Measurements from ENCODE around the gene CEP112. TPM values are rescaled to one million over a fixed set of nuclear protein-coding genes. Genes with fewer than 3 reads are reported as not detected.

Gene CEP112
- total RNA-seq, 1 donor from 2014 or later: 13.9 TPM

DNA sequence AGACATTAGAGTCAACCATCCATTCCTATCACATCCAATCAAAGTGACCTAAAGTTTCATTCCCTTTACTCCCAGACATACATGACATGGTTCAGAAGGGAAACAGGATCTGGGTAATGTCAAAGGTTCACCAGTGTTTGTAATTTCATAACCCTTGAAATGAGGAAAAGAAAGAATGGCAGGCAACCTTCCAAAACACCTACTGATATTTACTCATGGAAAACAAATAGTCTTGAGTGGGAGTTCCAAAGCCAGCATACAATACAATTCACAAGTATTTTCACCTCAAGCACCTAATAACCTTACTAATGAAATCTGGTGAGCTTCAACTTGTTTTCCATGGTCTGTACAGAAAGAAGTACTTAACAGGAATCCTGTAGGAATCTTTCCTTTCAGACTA is 557.9 kb downstream of the CEP112 start:
- Histone ChIP-seq H3K36me3 (ENCODE audit: insufficient read depth, low read length) (no peaks in the 10 kb centered on the region), H3K9me3 (ENCODE audit: insufficient read depth, low read depth, low read length) (no peaks in the 10 kb centered on the region), H2AFZ (ENCODE audit: low read depth, low read length) (no peak overlapping the region), H3K4me3 (ENCODE audit: insufficient read depth, low read depth, low read length) (no peak overlapping the region), H3K27ac (ENCODE audit: low read depth, low read length) (no peak overlapping the region), H3K79me2 (ENCODE audit: insufficient read depth, low read length) (no peaks in the 10 kb centered on the region), H3K4me1 (ENCODE audit: insufficient read depth, low read length) (peaks cover 6% of the 10 kb centered on the region), H4K20me1 (ENCODE audit: insufficient read depth, low read length) (no peaks in the 10 kb centered on the region), H3K27me3 (ENCODE audit: insufficient read depth, low read length) (no peaks in the 10 kb centered on the region), H3K4me2 (ENCODE audit: low read length) (no peak overlapping the region), H3K9ac (ENCODE audit: low read length) (no peak overlapping the region)
- Mint-ChIP-seq H3K27ac (ENCODE audit: unreplicated experiment) (no peak overlapping the region), H3K9me3 (ENCODE audit: unreplicated experiment) (no peaks in the 10 kb centered on the region), H3K4me3 (ENCODE audit: unreplicated experiment) (no peak overlapping the region), H3K36me3 (ENCODE audit: low read depth, unreplicated experiment) (no peaks in the 10 kb centered on the region), H3K4me1 (ENCODE audit: low read depth, unreplicated experiment) (peaks cover 5% of the 10 kb centered on the region), H3K27me3 (ENCODE audit: low read depth, unreplicated experiment) (no peaks in the 10 kb centered on the region)
- no peak for DNase-seq (ENCODE audit: low read depth)
- TF ChIP-seq, protein P1, sequence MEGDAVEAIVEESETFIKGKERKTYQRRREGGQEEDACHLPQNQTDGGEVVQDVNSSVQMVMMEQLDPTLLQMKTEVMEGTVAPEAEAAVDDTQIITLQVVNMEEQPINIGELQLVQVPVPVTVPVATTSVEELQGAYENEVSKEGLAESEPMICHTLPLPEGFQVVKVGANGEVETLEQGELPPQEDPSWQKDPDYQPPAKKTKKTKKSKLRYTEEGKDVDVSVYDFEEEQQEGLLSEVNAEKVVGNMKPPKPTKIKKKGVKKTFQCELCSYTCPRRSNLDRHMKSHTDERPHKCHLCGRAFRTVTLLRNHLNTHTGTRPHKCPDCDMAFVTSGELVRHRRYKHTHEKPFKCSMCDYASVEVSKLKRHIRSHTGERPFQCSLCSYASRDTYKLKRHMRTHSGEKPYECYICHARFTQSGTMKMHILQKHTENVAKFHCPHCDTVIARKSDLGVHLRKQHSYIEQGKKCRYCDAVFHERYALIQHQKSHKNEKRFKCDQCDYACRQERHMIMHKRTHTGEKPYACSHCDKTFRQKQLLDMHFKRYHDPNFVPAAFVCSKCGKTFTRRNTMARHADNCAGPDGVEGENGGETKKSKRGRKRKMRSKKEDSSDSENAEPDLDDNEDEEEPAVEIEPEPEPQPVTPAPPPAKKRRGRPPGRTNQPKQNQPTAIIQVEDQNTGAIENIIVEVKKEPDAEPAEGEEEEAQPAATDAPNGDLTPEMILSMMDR (IDR thresholded peaks at IDR 0.05; ENCODE audit: insufficient read depth, low read depth, low read length): no peak
- no peak for TF ChIP-seq EZH2 (IDR thresholded peaks at IDR 0.05; ENCODE audit: insufficient read depth, low read length)
- no peak for FAIRE-seq

GRCh38 chr17:65633146-65633881 is 558.6 kb downstream of the CEP112 start:
- no peak overlapping the region for H3K4me3 ChIP-seq (ENCODE audit: insufficient read depth, low read depth, low read length)
- no peak overlapping the region for H3K27ac Mint-ChIP-seq (ENCODE audit: unreplicated experiment)
- peaks cover 12% of the 10 kb centered on the region for H3K4me1 ChIP-seq (ENCODE audit: insufficient read depth, low read length)
- H2AFZ ChIP-seq (ENCODE audit: low read depth, low read length): no peak overlapping the region
- no peak for DNase-seq (ENCODE audit: low read depth)
- H3K36me3 Mint-ChIP-seq (ENCODE audit: low read depth, unreplicated experiment): no peaks in the 10 kb centered on the region
- no peak overlapping the region for H3K4me3 Mint-ChIP-seq (ENCODE audit: unreplicated experiment)
- no peak for FAIRE-seq
- no peak overlapping the region for H3K9ac ChIP-seq (ENCODE audit: low read length)
- H3K27ac ChIP-seq (ENCODE audit: low read depth, low read length): no peak overlapping the region
- H3K27me3 Mint-ChIP-seq (ENCODE audit: low read depth, unreplicated experiment): no peaks in the 10 kb centered on the region
- H3K9me3 Mint-ChIP-seq (ENCODE audit: unreplicated experiment): no peaks in the 10 kb centered on the region
- no peaks in the 10 kb centered on the region for H3K27me3 ChIP-seq (ENCODE audit: insufficient read depth, low read length)
- peaks cover 7% of the 10 kb centered on the region for H3K4me1 Mint-ChIP-seq (ENCODE audit: low read depth, unreplicated experiment)
- no peaks in the 10 kb centered on the region for H3K9me3 ChIP-seq (ENCODE audit: insufficient read depth, low read depth, low read length)
- H4K20me1 ChIP-seq (ENCODE audit: insufficient read depth, low read length): no peaks in the 10 kb centered on the region
- no peaks in the 10 kb centered on the region for H3K36me3 ChIP-seq (ENCODE audit: insufficient read depth, low read length)
- H3K4me2 ChIP-seq (ENCODE audit: low read length): no peak overlapping the region
- no peaks in the 10 kb centered on the region for H3K79me2 ChIP-seq (ENCODE audit: insufficient read depth, low read length)
- TF ChIP-seq, protein P1 (IDR thresholded peaks at IDR 0.05; ENCODE audit: insufficient read depth, low read depth, low read length): no peak

GRCh38 chr17:65630502-65630901 is 561.4 kb downstream of the CEP112 start:
- H3K27me3 ChIP-seq (ENCODE audit: insufficient read depth, low read length): peaks cover under 1% of the 10 kb centered on the region
- Mint-ChIP-seq H3K27me3 (ENCODE audit: low read depth, unreplicated experiment) (peaks cover 1% of the 10 kb centered on the region), H3K4me3 (ENCODE audit: unreplicated experiment) (no peak overlapping the region), H3K27ac (ENCODE audit: unreplicated experiment) (no peak overlapping the region), H3K36me3 (ENCODE audit: low read depth, unreplicated experiment) (peaks cover 2% of the 10 kb centered on the region), H3K4me1 (ENCODE audit: low read depth, unreplicated experiment) (peaks cover 12% of the 10 kb centered on the region), H3K9me3 (ENCODE audit: unreplicated experiment) (no peaks in the 10 kb centered on the region)
- DNase-seq (ENCODE audit: low read depth) (no peak), FAIRE-seq (no peak)
- no peak overlapping the region for H3K9ac ChIP-seq (ENCODE audit: low read length)
- H3K79me2 ChIP-seq (ENCODE audit: insufficient read depth, low read length): no peaks in the 10 kb centered on the region
- no peak overlapping the region for H3K27ac ChIP-seq (ENCODE audit: low read depth, low read length)
- H4K20me1 ChIP-seq (ENCODE audit: insufficient read depth, low read length): no peaks in the 10 kb centered on the region
- TF ChIP-seq, protein P1 (IDR thresholded peaks at IDR 0.05; ENCODE audit: insufficient read depth, low read depth, low read length): no peak
- no peak for TF ChIP-seq EZH2 (IDR thresholded peaks at IDR 0.05; ENCODE audit: insufficient read depth, low read length)
- no peak overlapping the region for H2AFZ ChIP-seq (ENCODE audit: low read depth, low read length)
- H3K36me3 ChIP-seq (ENCODE audit: insufficient read depth, low read length): no peaks in the 10 kb centered on the region
- H3K9me3 ChIP-seq (ENCODE audit: insufficient read depth, low read depth, low read length): no peaks in the 10 kb centered on the region
- no peak overlapping the region for H3K4me2 ChIP-seq (ENCODE audit: low read length)
- H3K4me3 ChIP-seq (ENCODE audit: insufficient read depth, low read depth, low read length): no peak overlapping the region
- peaks cover 19% of the 10 kb centered on the region for H3K4me1 ChIP-seq (ENCODE audit: insufficient read depth, low read length)

Data from astrocyte (in vitro differentiated cells and primary cell).